IMR-90 (cell line): ENCODE measurements around the gene BCL11A. TPM values are rescaled to one million over a fixed set of nuclear protein-coding genes. Genes with fewer than 3 reads are reported as not detected.

Experiments
- ATAC-seq: fragments of 200-7000 bp; cut with Tn5 transposase; 2 replicates; pipeline ENCODE4 v1.9.1; 2020; ENCODE audit warnings: low read depth, mild to moderate bottlenecking, moderate library complexity
- BruUV-seq: library from RNA; stranded (reverse); fragments of 400-500 nt; replicated peaks from 2 replicates; lab custom pipeline; 2021; lab: Mats Ljungman, UMichigan
- CTCF ChIA-PET: fragments of 300-600 bp; formaldehyde crosslinking; extraction: SDS; loops from one replicate; lab custom pipeline; 2021; ENCODE audit warnings: antibody characterized with exemption; lab: Yijun Ruan, JAX
- POLR2A ChIA-PET: fragments of 300-600 bp; sonication (Branson Sonifier 250); formaldehyde crosslinking; loops from one replicate; lab custom pipeline; 2022; ENCODE audit warnings: antibody characterized with exemption; ENCODE audit not compliant: unreplicated experiment; lab: Charles Lee
- DNase-seq: peaks from one replicate; pipeline ENCODE4 v3.0.0; 2013
- H2AFZ ChIP-seq: replicated peaks from 2 replicates; pipeline ENCODE3; 2013; ENCODE audit warnings: low read length, mild to moderate bottlenecking; ENCODE audit not compliant: poor library complexity
- H2AK5ac ChIP-seq: 2 replicates; pipeline ENCODE4 v1.6.1; 2013; ENCODE audit warnings: low read depth, low read length, inconsistent platforms
- H2AK9ac ChIP-seq: replicated peaks from 2 replicates; pipeline ENCODE3; 2013; ENCODE audit warnings: mild to moderate bottlenecking, low read depth, low read length, moderate library complexity; ENCODE audit not compliant: poor library complexity
- H2BK120ac ChIP-seq: 2 replicates; pipeline ENCODE4 v1.6.1; 2013; ENCODE audit warnings: low read depth, low read length, inconsistent platforms
- H2BK15ac ChIP-seq: 3 replicates; pipeline ENCODE4 v1.6.1; 2013; ENCODE audit warnings: low read depth, low read length, inconsistent platforms
- H2BK20ac ChIP-seq: 2 replicates; pipeline ENCODE4 v1.6.1; 2013; ENCODE audit warnings: low read depth, mild to moderate bottlenecking, inconsistent platforms, low read length, moderate library complexity
- H2BK5ac ChIP-seq: 2 replicates; pipeline ENCODE4 v1.6.1; 2013; ENCODE audit warnings: mild to moderate bottlenecking, low read depth, low read length, inconsistent platforms; ENCODE audit not compliant: poor library complexity, severe bottlenecking
- H3K14ac ChIP-seq: replicated peaks from 2 replicates; pipeline ENCODE4 v1.6.1; 2013; ENCODE audit warnings: low read depth, low read length, inconsistent platforms
- H3K18ac ChIP-seq: 2 replicates; pipeline ENCODE4 v1.6.1; 2013; ENCODE audit warnings: low read depth, low read length, control low read depth
- H3K23ac ChIP-seq: 2 replicates; pipeline ENCODE4 v1.6.1; 2013; ENCODE audit warnings: low read depth, low read length, inconsistent platforms
- H3K27ac ChIP-seq: 2 replicates; pipeline ENCODE4 v1.5.1; 2013; ENCODE audit warnings: mild to moderate bottlenecking, control low read depth, low read length; ENCODE audit not compliant: insufficient read depth
- H3K27me3 ChIP-seq: 2 replicates; pipeline ENCODE4 v1.6.1; 2013; ENCODE audit warnings: low read length; ENCODE audit not compliant: control insufficient read depth, insufficient read depth
- H3K36me3 ChIP-seq: 2 replicates; pipeline ENCODE4 v1.6.1; 2013; ENCODE audit warnings: low read length, mixed read lengths; ENCODE audit not compliant: control insufficient read depth, insufficient read depth
- H3K4ac ChIP-seq: 2 replicates; pipeline ENCODE4 v1.6.1; 2013; ENCODE audit warnings: low read depth, low read length, inconsistent platforms
- H3K4me1 ChIP-seq: 2 replicates; pipeline ENCODE4 v1.6.1; 2013; ENCODE audit warnings: low read length, mixed read lengths; ENCODE audit not compliant: control insufficient read depth, insufficient read depth
- H3K4me2 ChIP-seq: 2 replicates; pipeline ENCODE4 v1.6.1; 2013; ENCODE audit warnings: low read depth, mild to moderate bottlenecking, control low read depth, low read length, moderate library complexity
- H3K4me3 ChIP-seq: 2 replicates; pipeline ENCODE4 v1.5.1; 2013; ENCODE audit warnings: low read depth, mild to moderate bottlenecking, control low read depth, low read length, moderate library complexity; ENCODE audit not compliant: insufficient read depth
- H3K56ac ChIP-seq: 2 replicates; pipeline ENCODE4 v1.6.1; 2013; ENCODE audit warnings: low read length, inconsistent platforms; ENCODE audit not compliant: insufficient read depth; ENCODE audit errors: extremely low read depth
- H3K79me1 ChIP-seq, 2 experiments: 2 replicates each; pipeline ENCODE4 v1.6.1; 2013; ENCODE audit warnings: low read length in 2 of 2, inconsistent platforms in 1 of 2, low read depth in 1 of 2
- H3K9ac ChIP-seq: 2 replicates; pipeline ENCODE4 v1.6.1; 2013; ENCODE audit warnings: low read depth, low read length, control low read depth
- H3K9me1 ChIP-seq: 2 replicates; pipeline ENCODE4 v1.6.1; 2013; ENCODE audit warnings: low read length, inconsistent platforms; ENCODE audit not compliant: insufficient read depth
- H3K9me3 ChIP-seq: 2 replicates; pipeline ENCODE4 v1.6.1; 2013; ENCODE audit warnings: low read length; ENCODE audit not compliant: control insufficient read depth, insufficient read depth
- H4K20me1 ChIP-seq: 2 replicates; pipeline ENCODE4 v1.6.1; 2013; ENCODE audit warnings: low read length, inconsistent platforms; ENCODE audit not compliant: insufficient read depth
- H4K5ac ChIP-seq: 2 replicates; pipeline ENCODE4 v1.6.1; 2013; ENCODE audit warnings: mild to moderate bottlenecking, low read depth, low read length, control low read depth
- H4K8ac ChIP-seq, 2 experiments: 2 replicates each; pipeline ENCODE4 v1.6.1; 2013; ENCODE audit warnings: low read depth in 2 of 2, low read length in 2 of 2, control low read depth in 1 of 2, inconsistent platforms in 1 of 2
- H4K91ac ChIP-seq: 2 replicates; pipeline ENCODE4 v1.6.1; 2013; ENCODE audit warnings: low read depth, low read length, inconsistent platforms; ENCODE audit not compliant: insufficient read depth
- BHLHE40 ChIP-seq: fragments of 150-350 bp; IDR thresholded peaks from 2 replicates; pipeline ENCODE4 v1.6.1; 2016; ENCODE audit warnings: mild to moderate bottlenecking, low read depth, low read length
- CEBPB ChIP-seq: IDR thresholded peaks from 2 replicates; pipeline ENCODE4 v1.6.1; 2012; ENCODE audit warnings: low read depth, low read length, improper control_type of control experiment
- CHD1 ChIP-seq: IDR thresholded peaks from 2 replicates; pipeline ENCODE4 v1.6.1; 2012; ENCODE audit warnings: low read depth, low read length, improper control_type of control experiment
- CTCF ChIP-seq: conservative IDR thresholded peaks from 2 replicates; pipeline ENCODE4 v1.5.1; 2012; ENCODE audit warnings: mild to moderate bottlenecking, low read depth, low read length, improper control_type of control experiment
- FOS ChIP-seq: fragments of 150-350 bp; IDR thresholded peaks from 2 replicates; pipeline ENCODE4 v1.6.1; 2016; ENCODE audit warnings: low read depth, low read length
- MAZ ChIP-seq: IDR thresholded peaks from 2 replicates; pipeline ENCODE4 v1.6.1; 2012; ENCODE audit warnings: low read depth, mild to moderate bottlenecking, low read length, improper control_type of control experiment, moderate library complexity, borderline replicate concordance
- MXI1 ChIP-seq: IDR thresholded peaks from 2 replicates; pipeline ENCODE4 v1.6.1; 2012; ENCODE audit warnings: low read depth, mild to moderate bottlenecking, low read length, moderate library complexity, borderline replicate concordance
- NFE2L2 ChIP-seq: fragments of 150-350 bp; IDR thresholded peaks from 2 replicates; pipeline ENCODE4 v1.6.1; 2016; ENCODE audit warnings: low read depth, mild to moderate bottlenecking, low read length
- POLR2A ChIP-seq: IDR thresholded peaks from 2 replicates; pipeline ENCODE4 v1.6.1; 2012; ENCODE audit warnings: mild to moderate bottlenecking, low read depth, low read length
- RAD21 ChIP-seq: IDR thresholded peaks from 2 replicates; pipeline ENCODE4 v1.6.1; 2012; ENCODE audit warnings: low read length, improper control_type of control experiment
- SMC3 ChIP-seq: fragments of 150-350 bp; IDR thresholded peaks from 2 replicates; pipeline ENCODE4 v1.6.1; 2016; ENCODE audit warnings: low read depth, mild to moderate bottlenecking, antibody characterized with exemption, low read length, moderate library complexity
- WGBS, 2 experiments: methylation state at CpG; one replicate each; pipeline versions ENCODE4 v1.1.5 to v1.1.7; 2013; ENCODE audit warnings: missing lambda C conversion rate in 2 of 2; ENCODE audit not compliant: insufficient read length in 1 of 2; ENCODE audit errors: extremely low coverage in 2 of 2; 5-methylcytosine and 5-hydroxymethylcytosine counted together
- dilution Hi-C: fragments of 300-500 bp; cut with HindIII; formaldehyde crosslinking; loops from one replicate; pipeline ENCODE4 v1.14.3; 2018; ENCODE audit warnings: low sequenced_read_pairs; ENCODE audit not compliant: unreplicated experiment
- in situ Hi-C: fragments of 300-500 bp; cut with MboI; formaldehyde crosslinking; loops from 3 replicates; pipeline ENCODE4 v1.14.3; 2019; ENCODE audit warnings: low sequenced_read_pairs, inconsistent platforms, mixed read lengths
- intact Hi-C: fragments of 100-400 bp; cut with micrococcal nuclease; formaldehyde crosslinking; loops from 2 replicates; pipeline ENCODE4 v1.10.0; 2022
- polyA plus RNA-seq, 3 experiments: library from polyadenylated mRNA; depleted of rRNA; stranded (reverse); fragments of >200 nt; gene quantifications; 2 replicates each; pipeline ENCODE4 v1.2.3, GENCODE V29; 2012; ENCODE audit warnings: low replicate concordance in 1 of 3
- total RNA-seq: library from RNA; depleted of rRNA; stranded (reverse); fragments of >200 nt; gene quantifications from 2 replicates; pipeline ENCODE4 v1.2.3, GENCODE V29; 2012

BCL11A gene
- total and polyA plus RNA-seq, 2 of the 4 experiments (the other 2 are of a cell fraction), result 1.0 to 1.1 TPM

GRCh38 chr2:60530660-60531281 is 22.7 kb downstream of the BCL11A start:
- 0% methylated on average over 1 of the region's 12 CpGs; no CpG with 5 or more reads in 1 of the 2 experiments for WGBS, 2 experiments
- peaks cover 16% of the 10 kb centered on the region for H3K27me3 ChIP-seq
- no peak overlapping the region for H3K9ac ChIP-seq
- H4K8ac ChIP-seq, result no peak overlapping the region
- H2BK20ac ChIP-seq, result no peak overlapping the region; the same call in 1 of the 2 replicates
- H3K9me3 ChIP-seq, result no peaks in the 10 kb centered on the region
- no peak overlapping the region; the same call in 1 of the 2 replicates for H2BK120ac ChIP-seq
- H3K4ac ChIP-seq, result peak overlapping the region; percentile 35; the same call in 1 of the 2 replicates
- H4K20me1 ChIP-seq, result no peaks in the 10 kb centered on the region
- H3K23ac ChIP-seq, result no peak overlapping the region
- peak overlapping the region; percentile 23; the same call in 1 of the 2 replicates for H4K5ac ChIP-seq
- no peak overlapping the region for H3K4me2 ChIP-seq
- no peaks in the 10 kb centered on the region for H3K79me1 ChIP-seq
- H3K56ac ChIP-seq, result no peak overlapping the region
- no peak overlapping the region for H2AFZ ChIP-seq
- intact Hi-C loops, result no loop called here
- CTCF ChIA-PET, result no interaction called here
- H3K4me3 ChIP-seq, result no peak overlapping the region
- H2BK15ac ChIP-seq, result 0 out of 3 replicates have a peak overlapping the region, but pooled peaks have one; percentile 23
- no peak overlapping the region for H2AK9ac ChIP-seq
- H3K4me1 ChIP-seq, result peaks cover 4% of the 10 kb centered on the region; the same call in 1 of the 2 replicates
- H3K9me1 ChIP-seq, result no peaks in the 10 kb centered on the region
- H3K14ac ChIP-seq, result no peak overlapping the region
- H4K91ac ChIP-seq, result no peak overlapping the region
- dilution Hi-C loops, result no loop called here
- POLR2A ChIA-PET, result no interaction called here
- H3K36me3 ChIP-seq, result no peaks in the 10 kb centered on the region
- no peak overlapping the region for H3K27ac ChIP-seq
- DNase-seq, result no peak
- BruUV-seq, result no TSS peak
- H2AK5ac ChIP-seq, result 0 out of 2 replicates have a peak overlapping the region, but pooled peaks have one; percentile 13
- H2BK5ac ChIP-seq, result no peak overlapping the region
- ATAC-seq, result no peak
- 0 out of 2 replicates have a peak overlapping the region, but pooled peaks have one; percentile 10 for H3K18ac ChIP-seq
- in situ Hi-C loops, result no loop called here
- TF ChIP-seq FOS (no peak), CHD1 (no peak), BHLHE40 (no peak), RAD21 (no peak), MXI1 (no peak), SMC3 (no peak), NFE2L2 (no peak), POLR2A (no peak), MAZ (no peak), CEBPB (no peak), CTCF (no peak)
